GM12878 (cell line): ENCODE results near the gene ABHD15.

Experiments
- BRCA1 ChIP-seq: IDR thresholded peaks from 2 replicates; pipeline ENCODE4 v1.6.1; 2011; ENCODE audit warnings: low read depth, low read length, improper control_type of control experiment
- CBX3 ChIP-seq: fragments of 200-600 bp; sonication (generic); IDR thresholded peaks from 2 replicates; pipeline ENCODE4 v1.6.1; 2016; ENCODE audit warnings: low read depth, borderline replicate concordance
- CHD4 ChIP-seq: fragments of 200-600 bp; sonication (generic); IDR thresholded peaks from 2 replicates; pipeline ENCODE4 v1.6.1; 2016; ENCODE audit warnings: mild to moderate bottlenecking
- EP300 ChIP-seq, 2 experiments: fragments of 150-350 bp in 1 of 2; IDR thresholded peaks; 2 replicates each; pipeline ENCODE4 v1.6.1; 2011 to 2012; ENCODE audit warnings: low read depth in 2 of 2, low read length in 2 of 2, borderline replicate concordance in 1 of 2, improper control_type of control experiment in 1 of 2, inconsistent platforms in 1 of 2; ENCODE audit not compliant: control insufficient read depth in 1 of 2
- EZH2 ChIP-seq: IDR thresholded peaks from 2 replicates; pipeline ENCODE4 v1.6.1; 2012; ENCODE audit warnings: low read depth, mild to moderate bottlenecking, control low read depth, inconsistent platforms, low read length, borderline replicate concordance; ENCODE audit not compliant: control insufficient read depth
- HCFC1 ChIP-seq: fragments of 150-350 bp; IDR thresholded peaks from 2 replicates; pipeline ENCODE4 v1.6.1; 2014; ENCODE audit warnings: low read length
- HDAC2 ChIP-seq: fragments of 200-600 bp; sonication (generic); IDR thresholded peaks from 2 replicates; pipeline ENCODE4 v1.6.1; 2017
- POLR2A ChIP-seq: IDR thresholded peaks from 2 replicates; pipeline ENCODE4 v1.6.1; 2011; ENCODE audit warnings: low read depth, mild to moderate bottlenecking, low read length
- RFX5 ChIP-seq: IDR thresholded peaks from 2 replicates; pipeline ENCODE4 v1.6.1; 2011; ENCODE audit warnings: low read depth, low read length, improper control_type of control experiment
- YBX1 ChIP-seq: fragments of 450-650 bp; IDR thresholded peaks from 2 replicates; pipeline ENCODE4 v1.6.1; 2016; ENCODE audit warnings: antibody characterized with exemption
- TF ChIP-seq, protein P1 (sequence below), 3 experiments: IDR thresholded peaks in 2 of 3; conservative IDR thresholded peaks in 1 of 3; 2 replicates each; pipeline ENCODE4 v1.5.1; 2011; ENCODE audit warnings: low read depth in 3 of 3, low read length in 3 of 3, mild to moderate bottlenecking in 3 of 3, control low read depth in 2 of 3, moderate library complexity in 2 of 3, inconsistent platforms in 1 of 3, mixed read lengths in 1 of 3; ENCODE audit not compliant: control insufficient read depth in 2 of 3, insufficient read depth in 1 of 3; ENCODE audit errors: extremely low read depth in 1 of 3

DNA sequence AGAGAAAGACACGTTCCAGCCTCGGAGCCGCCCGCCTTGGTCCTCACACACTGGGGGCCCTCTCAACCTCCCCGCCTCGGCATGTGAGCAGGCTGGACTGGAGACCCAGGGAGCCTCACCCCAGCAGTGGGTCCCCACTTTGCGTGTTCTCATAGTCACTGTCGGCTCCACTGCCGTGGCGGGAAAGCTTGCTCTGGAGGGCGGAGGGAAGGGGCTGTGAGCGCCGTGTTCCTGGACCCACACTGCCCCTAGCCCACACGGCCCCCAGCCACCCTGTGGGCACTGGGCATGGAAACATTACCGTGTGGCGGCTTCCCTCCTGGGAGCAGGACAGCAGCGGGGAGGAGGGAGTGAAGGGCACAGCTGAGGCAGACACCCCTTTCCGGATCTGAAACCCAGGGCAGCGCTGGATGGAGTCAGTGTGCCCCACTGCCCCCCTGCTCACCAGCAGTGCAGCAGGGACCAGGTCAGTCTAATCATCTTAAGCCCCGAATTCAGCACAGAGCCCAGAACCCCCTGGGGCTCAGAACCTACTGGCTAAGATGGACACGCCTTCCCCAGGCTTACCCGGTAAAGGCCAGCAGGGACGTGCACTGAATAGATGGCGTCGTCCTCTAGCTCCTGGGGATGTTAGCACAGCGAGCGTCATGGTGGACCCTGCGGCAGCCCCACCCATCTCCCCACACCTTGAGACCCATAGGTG, 8.8 kb upstream of the ABHD15 start:
- TF ChIP-seq RFX5, result no peak
- no peak for TF ChIP-seq CHD4
- TF ChIP-seq, protein P1, sequence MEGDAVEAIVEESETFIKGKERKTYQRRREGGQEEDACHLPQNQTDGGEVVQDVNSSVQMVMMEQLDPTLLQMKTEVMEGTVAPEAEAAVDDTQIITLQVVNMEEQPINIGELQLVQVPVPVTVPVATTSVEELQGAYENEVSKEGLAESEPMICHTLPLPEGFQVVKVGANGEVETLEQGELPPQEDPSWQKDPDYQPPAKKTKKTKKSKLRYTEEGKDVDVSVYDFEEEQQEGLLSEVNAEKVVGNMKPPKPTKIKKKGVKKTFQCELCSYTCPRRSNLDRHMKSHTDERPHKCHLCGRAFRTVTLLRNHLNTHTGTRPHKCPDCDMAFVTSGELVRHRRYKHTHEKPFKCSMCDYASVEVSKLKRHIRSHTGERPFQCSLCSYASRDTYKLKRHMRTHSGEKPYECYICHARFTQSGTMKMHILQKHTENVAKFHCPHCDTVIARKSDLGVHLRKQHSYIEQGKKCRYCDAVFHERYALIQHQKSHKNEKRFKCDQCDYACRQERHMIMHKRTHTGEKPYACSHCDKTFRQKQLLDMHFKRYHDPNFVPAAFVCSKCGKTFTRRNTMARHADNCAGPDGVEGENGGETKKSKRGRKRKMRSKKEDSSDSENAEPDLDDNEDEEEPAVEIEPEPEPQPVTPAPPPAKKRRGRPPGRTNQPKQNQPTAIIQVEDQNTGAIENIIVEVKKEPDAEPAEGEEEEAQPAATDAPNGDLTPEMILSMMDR (IDR thresholded peaks at IDR 0.05 in 2 of 3, conservative IDR thresholded peaks at IDR 0.05 in 1 of 3; ENCODE audit: control insufficient read depth in 2 of 3, extremely low read depth in 1 of 3, insufficient read depth in 1 of 3, low read depth in 3 of 3, low read length in 3 of 3), result no peak
- no peak; the same call in 1 of the 2 replicates for TF ChIP-seq POLR2A
- TF ChIP-seq BRCA1, result no peak
- no peak for TF ChIP-seq CBX3
- TF ChIP-seq EP300 (IDR thresholded peaks at IDR 0.05; ENCODE audit: borderline replicate concordance in 1 of 2, control insufficient read depth in 1 of 2, low read depth in 2 of 2, low read length in 2 of 2), result no peak
- no peak for TF ChIP-seq HDAC2
- no peak for TF ChIP-seq HCFC1
- no peak for TF ChIP-seq YBX1
- no peak for TF ChIP-seq EZH2
